GM18870 (cell line): Measurements from ENCODE around the gene DAGLA.

Experiments used
- ATAC-seq: cut with Tn5 transposase; IDR thresholded peaks from one replicate; pipeline ENCODE4 v1.9.1; 2021; ENCODE audit warnings: moderate library complexity; ENCODE audit not compliant: unreplicated experiment

Gene DAGLA

DNA sequence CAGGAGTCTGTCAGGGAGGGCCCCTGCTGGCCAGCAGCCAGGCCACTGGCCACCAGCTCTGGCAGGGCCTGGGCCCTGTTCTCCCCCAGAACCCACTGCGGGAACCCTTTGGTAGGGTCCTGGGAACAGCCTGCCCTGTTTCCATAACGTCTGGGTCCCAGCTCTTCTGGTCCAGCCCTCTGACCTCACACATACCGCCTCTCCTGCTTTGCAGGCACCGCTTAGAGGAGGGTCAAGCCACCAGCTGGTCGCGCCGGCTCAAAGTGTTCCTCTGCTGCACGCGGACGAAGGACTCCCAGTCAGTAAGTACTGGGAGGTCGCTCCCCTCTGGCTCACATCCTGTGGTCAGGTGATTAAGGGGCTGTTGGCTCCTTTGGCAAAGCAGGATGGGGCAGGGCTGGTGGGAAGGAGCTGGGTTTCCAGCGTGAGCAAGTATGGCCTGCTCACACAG lies 45.6 kb downstream of the DAGLA start:
- ATAC-seq = no peak

- no peak for ATAC-seq
Measured at GRCh38 chr11:61726775-61727174, 46.6 kb downstream of the DAGLA start.

- no peak for ATAC-seq
Measured at GRCh38 chr11:61727401-61727811, 47.2 kb downstream of the DAGLA start.

DNA sequence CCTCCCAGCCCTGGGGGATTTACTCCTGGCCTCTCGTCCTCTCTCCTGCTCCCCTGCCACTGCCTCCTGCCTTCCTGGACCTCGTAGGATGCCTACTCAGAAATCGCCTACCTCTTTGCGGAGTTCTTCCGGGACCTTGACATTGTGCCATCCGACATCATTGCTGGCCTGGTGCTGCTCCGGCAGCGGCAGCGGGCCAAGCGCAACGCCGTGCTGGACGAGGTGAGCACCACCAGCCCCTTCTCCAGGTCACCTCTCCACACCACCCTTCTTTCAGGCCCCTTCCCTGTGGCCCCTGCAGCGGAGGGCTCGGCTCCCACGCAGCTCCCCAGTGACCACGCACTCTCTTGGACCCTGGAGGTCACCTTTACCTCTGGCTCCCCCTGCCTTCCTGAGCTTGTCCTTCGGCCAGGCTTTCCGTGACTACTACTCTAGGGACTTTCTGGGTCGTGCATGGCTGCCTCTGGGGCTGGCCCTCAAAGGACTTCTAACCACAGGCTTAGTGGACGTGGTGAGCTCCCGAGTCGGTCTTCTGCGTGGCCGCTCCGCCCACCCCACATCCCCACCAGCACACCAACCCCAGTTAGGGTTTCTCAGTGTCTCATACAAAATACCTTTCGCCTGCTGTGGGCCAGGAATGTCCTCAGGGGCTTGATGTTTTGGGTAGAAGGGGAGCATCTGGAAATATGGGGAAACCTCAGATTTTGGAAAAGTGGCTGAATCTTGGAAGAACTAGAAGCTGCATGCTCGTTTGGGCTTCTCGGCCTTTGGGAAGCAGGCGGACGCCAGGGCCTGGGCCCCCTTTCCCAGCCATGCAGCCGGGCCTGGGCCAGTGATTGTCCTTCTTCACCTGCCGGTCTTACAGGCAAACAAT lies 48.1 kb downstream of the DAGLA start:
- ATAC-seq = no peak

DNA sequence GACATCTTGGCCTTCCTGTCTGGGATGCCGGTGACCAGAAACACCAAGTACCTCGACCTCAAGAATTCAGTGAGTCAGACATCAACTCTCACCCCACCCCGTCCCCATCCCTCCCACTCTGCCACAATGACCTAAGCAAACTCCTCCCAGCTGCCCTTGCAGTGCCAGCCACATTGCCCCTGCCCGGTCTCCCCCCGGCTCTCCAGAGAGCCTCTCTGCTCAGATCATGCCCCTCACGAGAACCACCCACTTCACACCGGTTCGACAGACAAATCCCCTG lies 48.7 kb downstream of the DAGLA start:
- ATAC-seq = no peak

DNA sequence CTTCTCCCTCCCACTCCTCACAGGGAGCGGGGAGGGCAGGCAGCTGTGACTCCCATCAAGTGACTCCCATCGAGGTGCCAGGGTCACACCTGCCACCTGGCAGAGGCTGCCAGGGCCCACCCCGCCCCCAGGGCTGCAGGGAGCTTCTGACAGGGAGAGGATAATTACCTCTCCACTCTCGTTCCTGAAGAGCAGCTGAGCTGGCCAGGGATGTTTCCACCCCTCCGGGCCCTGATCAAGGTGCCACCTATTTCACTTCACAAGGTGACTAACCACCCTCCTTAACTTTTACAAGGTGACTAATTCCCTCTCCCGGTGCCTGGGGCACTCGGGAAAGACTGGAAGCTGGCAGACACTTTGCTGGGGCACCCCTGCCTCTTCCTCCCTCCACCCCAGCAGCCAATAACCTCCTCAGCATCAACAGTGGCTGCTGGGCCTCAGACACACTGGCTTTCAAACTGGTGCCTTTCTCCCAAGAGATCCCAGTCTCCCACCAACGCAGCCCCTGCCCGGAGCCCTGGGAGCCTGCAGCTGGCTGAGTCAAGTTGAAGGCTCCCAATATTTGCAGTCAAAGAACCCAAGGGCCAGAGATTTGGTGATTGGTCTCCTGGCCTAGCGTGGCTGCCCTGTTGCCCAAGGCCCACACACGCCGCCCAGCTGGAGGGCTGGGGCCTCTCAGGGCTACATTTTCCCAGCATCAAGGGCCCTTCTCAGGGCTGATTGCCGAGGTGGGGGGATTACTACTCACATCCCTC lies 50.2 kb downstream of the DAGLA start:
- ATAC-seq = no peak

DNA sequence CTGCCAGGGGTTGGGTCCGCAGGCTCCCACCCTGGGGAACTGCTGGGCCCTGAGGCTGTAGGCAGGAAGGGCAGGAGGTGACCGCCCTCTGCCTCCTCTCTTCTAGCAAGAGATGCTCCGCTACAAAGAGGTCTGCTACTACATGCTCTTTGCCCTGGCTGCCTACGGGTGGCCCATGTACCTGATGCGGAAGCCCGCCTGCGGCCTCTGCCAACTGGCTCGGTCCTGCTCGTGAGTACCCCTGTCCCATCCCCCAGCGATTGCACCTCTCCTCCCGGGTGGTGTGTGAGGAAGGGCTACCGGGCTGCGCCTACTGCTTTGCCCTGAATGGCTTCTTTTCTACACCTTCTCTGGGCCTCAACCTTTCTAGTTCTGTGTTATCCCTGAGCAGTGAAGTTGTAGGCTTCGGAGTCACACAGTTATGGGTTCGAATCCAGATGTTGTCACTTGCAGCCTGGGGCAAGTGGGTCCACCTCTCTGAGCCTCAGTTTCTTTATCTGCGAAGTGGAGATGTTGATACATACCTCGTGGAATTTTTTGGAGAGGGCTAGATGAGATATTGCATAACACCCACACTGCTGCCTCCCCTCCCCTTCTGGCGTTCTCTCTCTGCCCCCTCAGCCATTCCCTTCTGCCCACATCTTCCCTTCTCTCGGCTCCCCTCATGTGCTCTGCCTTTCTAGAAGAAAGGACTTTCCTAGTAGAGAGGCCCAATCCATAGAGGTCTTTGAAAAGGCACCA lies 51.2 kb downstream of the DAGLA start:
- no peak for ATAC-seq

DNA sequence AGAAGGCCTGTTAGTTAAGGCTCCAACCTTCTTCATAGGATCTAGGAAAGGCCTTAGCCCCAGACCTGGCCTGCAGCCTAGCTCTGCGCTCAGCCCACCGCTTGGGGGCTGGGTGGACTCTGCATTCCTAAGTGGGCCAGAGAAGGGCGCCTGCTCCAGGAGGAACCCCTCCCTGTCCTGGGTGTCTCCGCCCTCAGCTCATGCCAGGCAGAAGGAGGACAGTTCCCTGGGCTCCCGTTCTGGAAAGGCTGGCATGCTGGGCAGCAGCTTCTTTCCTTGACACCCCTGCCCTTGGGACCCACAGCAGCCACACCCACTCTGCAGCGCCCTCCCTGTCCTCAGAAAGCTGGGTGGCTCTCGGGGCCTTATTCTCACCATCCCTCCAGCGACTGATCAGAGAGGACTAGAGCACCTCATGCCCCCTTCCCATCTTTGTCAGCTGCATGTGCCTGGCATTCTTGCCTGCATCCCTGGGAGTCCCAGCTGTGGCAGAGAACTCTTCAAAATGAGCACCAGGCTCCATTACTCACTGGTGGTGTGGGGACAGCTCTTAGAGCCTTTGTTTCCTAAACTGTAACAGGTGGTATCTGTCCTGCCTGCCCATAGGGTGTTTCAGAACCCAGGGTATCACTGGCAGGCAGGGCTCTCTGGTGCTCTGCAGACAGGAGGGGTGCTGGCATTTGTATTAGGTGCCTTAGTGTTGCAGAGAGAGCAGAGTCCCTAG lies 51.9 kb downstream of the DAGLA start:
- ATAC-seq = no peak

GRCh38 chr11:61732705-61733104 lies 52.5 kb downstream of the DAGLA start:
- no peak for ATAC-seq

DNA sequence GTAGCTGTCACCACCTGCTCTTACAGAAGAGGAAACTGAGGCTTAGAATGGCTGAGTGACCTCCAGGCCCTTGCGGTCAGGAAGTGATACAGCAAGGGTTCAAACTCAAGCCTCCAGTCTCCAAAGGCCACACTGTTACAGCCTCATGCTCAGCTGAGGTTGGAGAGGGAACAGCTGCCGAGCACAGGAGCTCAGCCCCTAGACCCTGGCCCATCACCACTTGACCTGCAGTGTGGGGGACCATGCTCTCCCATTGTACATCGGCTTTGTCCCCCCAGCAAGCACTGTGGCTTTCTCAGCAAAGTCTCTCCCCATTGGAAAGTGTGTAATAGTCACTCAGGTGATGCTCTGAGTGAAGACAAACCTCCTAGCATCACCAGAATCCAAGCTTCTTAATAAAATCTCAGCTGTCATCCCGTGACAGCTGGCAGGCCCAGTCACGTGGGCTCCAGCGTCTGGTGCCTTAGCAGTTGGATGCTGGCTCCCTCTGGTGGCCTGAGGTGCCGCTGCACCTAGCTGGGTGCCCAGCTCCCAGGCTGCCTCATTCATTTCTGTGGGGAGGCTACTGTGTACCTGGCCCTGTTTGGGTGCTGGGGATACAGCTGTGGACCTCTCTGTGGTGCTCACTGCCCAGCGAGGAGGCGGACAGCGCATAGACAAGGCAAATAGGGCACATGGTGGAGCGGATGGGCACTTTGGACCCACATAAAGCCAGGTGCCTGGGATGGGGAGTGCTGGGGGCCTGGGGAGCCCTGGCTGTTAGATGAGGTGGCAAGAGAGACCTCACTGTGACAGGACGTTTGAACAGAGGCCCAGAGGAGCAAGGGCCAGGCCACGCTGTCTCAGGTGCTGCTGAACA lies 53.2 kb downstream of the DAGLA start:
- peak; percentile 50 for ATAC-seq

DNA sequence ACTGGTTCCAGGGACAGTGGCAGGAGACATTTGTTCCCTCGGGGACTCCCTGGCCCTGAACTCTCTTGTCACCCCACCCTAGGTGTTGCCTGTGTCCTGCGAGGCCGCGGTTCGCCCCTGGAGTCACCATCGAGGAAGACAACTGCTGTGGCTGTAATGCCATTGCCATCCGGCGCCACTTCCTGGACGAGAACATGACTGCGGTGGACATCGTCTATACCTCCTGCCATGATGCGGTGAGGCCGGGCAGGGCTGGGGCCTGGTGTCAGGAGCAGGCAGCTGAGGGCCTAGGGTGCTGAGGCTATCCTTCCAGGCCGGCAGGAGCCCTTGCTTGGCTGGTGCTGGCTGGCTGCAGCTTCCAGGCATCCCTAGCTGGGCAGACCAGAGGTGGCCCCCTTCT lies 54.6 kb downstream of the DAGLA start:
- no peak for ATAC-seq

DNA sequence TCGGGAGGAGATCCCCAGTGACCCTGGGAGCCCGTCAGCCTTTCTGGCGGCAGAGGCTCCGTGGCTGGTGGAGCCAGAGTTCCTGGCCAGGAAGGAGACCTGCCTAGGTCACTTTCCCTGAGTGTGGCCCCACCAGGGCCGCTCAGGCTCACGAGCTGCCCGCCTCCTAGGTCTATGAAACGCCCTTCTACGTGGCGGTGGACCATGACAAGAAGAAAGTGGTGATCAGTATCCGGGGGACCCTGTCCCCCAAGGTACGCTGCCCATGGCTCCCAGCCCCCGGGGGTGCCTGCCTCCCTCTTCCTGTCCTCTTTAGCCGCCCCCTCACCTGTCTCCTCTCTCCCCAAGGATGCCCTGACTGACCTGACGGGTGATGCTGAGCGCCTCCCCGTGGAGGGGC lies 55.2 kb downstream of the DAGLA start:
- ATAC-seq = no peak

- ATAC-seq = no peak
Measured at GRCh38 chr11:61736310-61736709, 56.1 kb downstream of the DAGLA start.

- ATAC-seq = no peak
Measured at GRCh38 chr11:61737131-61737530, 56.9 kb downstream of the DAGLA start.

DNA sequence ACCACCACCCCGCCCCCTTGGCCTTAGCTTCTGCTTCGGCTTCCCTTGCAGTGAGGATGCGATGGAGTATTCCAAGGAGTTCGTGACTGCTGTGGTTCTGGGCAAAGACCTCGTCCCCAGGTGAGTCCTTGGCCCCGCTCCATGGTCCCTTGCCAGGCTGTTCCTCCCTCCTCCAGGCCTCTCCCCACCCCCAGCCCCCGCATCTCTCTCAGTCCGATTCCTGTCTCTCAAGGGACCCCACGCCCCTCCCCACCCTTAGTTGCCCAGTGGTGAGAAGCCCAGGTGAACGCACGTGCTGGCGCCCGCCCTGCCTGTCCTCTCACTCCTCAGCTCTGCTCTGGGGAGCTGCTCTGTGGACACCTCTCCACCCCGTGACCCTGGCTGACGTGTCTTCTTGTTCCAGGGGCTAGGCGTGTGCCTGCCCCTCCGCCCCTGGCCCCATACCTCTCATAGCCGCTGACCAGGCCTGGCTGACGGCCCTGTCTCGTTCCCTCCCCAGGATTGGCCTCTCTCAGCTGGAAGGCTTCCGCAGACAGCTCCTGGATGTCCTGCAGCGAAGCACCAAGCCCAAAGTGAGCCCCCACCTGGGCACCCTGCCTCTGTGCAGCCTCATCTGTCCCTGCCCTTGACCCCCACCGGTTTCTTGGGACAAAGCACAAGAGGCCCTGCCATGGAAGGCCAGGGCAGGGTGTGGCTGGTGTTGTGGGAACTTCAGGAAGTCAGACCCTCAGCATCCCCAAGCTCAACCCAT lies 57.6 kb downstream of the DAGLA start:
- ATAC-seq = no peak

- ATAC-seq = no peak
Measured at GRCh38 chr11:61738776-61739175, 58.6 kb downstream of the DAGLA start.

DNA sequence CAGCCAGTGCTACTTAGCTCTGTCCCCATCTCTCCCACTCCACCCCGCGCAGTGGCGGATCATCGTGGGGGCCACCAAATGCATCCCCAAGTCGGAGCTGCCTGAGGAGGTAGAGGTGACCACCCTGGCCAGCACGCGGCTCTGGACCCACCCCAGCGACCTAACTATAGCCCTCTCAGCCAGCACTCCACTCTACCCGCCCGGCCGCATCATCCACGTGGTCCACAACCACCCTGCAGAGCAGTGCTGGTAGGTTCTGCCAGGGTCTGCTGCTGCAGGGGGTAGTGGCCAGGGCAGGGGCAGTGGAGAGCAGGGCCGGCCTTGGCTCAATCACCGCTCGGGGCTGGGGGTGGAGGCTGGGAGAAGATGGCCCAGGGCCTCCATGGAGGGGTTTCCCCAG lies 59.2 kb downstream of the DAGLA start:
- no peak for ATAC-seq

DNA sequence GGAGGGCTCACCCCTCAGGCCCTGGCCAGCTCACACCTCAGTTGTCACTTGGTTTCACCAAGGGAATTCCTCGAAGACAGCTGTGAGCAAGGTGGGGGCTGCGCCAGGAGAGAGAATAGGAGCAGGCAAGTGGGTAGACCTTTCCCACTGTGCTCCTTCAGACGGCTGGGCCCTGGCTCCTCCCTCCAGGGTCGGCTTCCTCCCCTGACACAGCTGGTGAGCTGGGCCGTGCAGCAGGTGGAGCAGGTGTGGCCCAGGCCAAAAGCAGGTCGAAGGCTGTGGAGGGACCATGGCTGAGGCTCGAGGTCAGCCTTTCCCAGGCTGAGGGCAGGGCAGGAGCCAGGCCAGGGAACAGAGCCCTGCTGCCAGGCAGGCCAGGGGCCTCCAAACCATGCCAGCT lies 59.8 kb downstream of the DAGLA start:
- ATAC-seq = no peak

GRCh38 chr11:61742391-61742790 lies 62.2 kb downstream of the DAGLA start:
- no peak for ATAC-seq
